GM21723 (cell line): ENCODE results near the gene MPRIP.
A peak's percentile ranks its signal among the peaks of the same experiment; 100 is the strongest.

ENCODE experiments used
- ATAC-seq: cut with Tn5 transposase; IDR thresholded peaks from one replicate; pipeline ENCODE4 v1.9.1; 2021; ENCODE audit warnings: mild to moderate bottlenecking, moderate library complexity; ENCODE audit not compliant: unreplicated experiment

MPRIP gene

DNA sequence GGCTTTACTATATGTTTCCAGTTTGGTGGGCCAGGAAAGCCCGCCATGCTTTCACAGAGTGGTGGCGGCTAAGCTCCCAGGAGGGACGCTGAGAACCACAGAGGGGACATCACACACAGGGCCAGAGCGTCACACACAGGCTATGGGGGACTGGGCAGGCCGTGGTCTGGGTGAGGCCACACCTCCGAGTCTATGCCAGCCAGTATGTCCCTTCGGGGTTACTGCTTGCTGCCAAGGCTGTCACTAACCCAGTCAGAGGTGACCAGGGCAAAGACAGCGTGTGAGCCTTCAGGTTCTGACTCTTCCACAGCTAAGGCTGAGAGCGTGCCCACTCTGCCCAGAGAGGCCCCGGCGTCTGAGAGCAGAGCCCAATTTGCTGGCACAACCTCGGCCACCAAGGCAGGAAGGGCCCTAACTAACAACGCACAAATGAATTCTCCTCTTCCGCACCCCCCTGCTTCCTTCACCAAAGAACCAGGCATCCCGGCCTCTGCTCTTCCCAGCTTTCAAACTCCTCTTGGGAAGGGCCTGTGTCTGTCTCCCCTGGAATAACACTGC lies 161.0 kb downstream of the MPRIP start:
- ATAC-seq = no peak

DNA sequence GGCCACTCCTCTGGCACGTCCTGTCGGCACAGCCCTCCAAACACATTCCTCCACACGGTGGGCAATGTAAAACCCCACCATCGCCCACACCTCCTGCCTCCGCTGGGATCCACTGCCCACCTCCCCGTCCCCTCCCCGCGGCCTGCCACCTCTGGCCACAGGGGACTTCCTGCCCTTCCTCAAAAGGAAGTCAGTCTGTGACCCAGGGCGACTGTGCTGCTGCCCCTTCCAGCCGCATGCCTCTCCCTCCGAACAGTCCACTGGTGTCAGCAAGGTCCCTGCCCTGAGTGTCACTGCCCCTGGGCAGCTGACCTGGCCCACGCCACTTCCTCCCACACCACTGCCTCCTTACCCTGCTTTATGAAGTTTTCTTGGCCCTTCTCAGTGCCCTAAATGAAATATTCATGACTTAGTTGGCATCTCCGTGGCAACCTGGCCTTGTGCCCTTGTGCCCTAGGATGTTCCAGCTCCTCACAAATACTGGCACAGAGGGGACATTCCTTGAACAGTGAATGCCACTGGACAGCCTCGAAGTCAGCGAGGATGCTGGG lies 161.9 kb downstream of the MPRIP start:
- ATAC-seq = no peak

DNA sequence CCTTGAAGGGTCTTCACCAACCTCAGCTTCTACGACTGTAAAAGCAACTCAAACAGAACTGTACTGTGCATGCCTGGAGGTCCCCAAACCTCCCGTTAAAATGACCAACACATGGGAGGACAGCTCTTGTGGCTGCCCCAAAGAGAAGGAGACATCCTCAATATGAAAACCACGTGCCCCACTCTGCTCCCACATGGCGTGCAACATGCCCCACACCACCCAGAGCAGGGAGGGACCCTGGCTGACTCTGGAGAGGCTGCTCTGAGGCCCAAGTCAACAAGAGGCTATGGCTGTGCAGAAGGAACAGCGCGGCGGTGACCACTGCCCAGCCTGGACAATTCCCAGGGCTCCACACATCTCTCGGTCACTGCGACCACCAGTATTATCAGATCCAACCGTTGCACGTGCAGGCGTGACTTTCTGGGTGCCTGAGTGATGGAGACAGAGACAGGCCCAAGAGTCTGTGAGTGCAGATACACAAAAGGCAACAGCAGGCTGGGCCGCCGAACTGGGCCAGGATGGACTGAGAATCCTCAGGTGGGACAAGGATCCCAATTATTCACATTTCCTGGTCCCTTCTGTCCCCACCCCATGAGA lies 162.5 kb downstream of the MPRIP start:
- ATAC-seq = no peak

DNA sequence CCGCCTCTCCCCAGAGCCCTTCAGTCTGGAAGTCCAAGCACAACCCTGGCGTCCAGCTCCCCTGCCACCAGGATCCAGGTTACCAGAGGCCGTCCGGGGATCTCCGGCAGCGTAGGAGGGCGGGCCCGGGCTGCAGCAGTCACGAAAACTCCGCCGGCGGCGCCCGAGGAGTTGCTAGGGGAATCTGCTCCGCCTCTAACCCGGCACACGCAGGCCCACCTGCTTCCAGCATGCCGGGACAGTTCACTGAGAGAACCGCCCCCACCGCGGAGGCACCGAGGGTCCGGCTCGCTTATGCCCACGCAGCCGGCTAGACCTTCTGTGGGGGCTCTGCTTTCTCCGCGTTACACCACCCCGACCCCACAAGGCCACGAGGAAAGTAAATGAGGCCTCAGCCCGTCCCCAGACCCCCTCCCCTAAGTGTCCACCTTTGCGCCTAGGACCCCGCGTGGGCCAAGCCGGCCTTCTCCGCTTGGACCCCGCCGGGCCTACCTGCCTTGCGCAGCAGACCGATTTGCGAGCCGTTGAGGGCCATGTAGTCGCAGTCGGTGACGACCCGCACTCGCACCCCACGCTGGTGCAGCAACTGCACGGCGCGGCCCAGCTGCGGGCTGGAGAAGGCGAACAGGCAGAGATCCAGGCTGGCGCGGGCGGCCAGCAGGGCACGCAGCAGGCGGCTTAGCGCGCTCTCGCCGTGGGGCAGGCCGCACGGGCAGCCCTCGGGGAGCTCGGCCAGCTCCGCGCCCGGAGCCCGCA lies 163.3 kb downstream of the MPRIP start:
- ATAC-seq = peak; percentile 28

DNA sequence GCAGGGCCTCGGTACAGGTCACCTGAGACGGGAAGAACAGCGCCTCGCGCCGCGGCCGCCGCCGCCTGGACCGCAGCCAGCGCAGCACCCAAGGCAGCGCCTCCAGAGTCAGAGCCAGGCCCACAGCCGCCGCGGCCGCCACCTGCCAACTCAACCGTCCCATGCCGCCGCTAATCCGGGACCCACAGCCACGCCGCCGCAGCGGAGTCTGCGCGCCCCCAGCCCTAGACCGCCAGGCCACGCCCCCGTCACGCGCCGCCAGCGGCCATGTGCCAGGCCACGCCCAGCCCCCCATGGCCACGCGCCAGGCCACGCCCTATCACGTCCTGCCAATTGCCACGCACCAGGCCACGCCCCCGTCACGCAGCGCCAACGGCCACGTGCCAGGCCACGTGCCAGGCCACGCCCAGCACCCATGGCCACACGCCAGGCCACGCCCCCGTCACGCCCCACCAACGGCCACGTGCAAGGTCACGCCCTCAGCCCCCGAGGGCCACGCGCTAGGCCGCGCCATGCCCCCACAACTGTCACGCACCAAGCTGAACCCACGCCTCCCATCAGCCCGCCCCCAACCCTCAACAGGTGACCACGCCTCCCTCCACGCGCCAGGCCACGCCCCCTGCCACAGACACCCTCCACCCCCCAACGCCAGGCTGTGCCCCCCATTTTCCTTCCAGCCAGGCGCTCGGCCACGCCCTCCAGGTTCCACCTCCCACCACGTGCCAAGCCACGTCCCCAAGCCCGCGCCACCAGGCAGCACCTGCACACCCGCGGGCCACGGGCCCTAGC lies 164.1 kb downstream of the MPRIP start, which contains the start of gene PLD6:
Gene PLD6 (minus strand): TSS at position 210 of the 789 bp plus-strand sequence. CDS start 47 bp downstream, at position 163.
- ATAC-seq = peak; percentile 62

DNA sequence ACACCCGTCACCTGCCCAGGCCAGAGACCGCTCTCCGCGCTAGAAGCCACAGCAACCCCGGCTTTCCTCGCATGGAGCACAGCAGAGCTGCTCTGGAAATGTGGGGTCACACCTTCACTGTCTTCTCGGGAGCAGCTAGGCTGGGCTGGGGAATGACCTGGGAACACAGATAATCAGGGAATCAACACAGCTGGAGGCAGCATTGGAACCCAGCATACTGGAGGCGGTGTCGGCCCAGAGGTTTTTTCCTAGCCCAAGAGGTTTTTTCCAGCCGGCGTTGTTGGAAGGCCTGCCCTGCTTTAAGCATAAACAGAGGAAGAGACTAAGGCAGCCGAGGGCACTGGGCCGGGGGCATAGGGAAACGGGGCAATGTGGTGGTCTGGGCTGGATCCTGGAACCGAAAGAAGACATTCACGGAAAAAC lies 164.7 kb downstream of the MPRIP start:
- no peak for ATAC-seq

DNA sequence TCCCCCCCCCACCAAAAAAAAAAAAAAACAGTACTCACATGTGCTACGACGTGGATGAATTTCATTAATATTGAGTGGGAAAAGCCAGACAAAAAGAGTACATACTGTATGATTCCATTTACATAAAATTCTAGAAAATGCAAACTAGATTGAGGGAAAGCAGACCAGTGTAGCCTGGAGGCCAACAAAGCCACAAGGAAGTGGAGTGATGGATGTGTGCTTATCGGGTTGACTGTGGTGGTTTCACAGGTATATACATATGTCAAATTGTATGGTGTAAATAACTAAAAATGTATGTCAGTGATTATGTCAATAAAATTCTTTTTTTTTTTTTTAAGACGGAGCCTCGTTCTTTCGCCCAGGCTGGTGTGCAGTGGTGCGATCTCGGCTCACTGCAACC lies 165.7 kb downstream of the MPRIP start:
- ATAC-seq = no peak

DNA sequence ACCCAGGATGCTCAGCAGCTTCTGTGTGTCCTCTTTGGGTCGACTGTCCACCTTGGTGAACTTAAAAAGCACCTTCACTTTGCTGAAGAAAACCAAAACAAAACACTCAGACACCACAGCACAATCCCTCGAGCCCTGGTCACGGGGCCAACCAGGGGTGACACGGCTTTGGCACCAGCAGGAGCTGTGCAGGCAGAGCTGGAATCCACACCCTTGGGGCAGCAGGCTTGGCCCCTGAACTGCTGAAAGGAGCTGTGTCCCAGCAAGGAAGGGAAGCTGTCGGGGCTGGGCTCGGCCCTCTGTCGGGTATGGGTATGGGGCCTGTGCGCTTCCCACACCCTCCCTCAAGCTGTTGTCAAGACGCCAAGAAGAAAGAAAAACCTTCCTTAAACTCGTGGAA lies 171.5 kb downstream of the MPRIP start:
- ATAC-seq = no peak

DNA sequence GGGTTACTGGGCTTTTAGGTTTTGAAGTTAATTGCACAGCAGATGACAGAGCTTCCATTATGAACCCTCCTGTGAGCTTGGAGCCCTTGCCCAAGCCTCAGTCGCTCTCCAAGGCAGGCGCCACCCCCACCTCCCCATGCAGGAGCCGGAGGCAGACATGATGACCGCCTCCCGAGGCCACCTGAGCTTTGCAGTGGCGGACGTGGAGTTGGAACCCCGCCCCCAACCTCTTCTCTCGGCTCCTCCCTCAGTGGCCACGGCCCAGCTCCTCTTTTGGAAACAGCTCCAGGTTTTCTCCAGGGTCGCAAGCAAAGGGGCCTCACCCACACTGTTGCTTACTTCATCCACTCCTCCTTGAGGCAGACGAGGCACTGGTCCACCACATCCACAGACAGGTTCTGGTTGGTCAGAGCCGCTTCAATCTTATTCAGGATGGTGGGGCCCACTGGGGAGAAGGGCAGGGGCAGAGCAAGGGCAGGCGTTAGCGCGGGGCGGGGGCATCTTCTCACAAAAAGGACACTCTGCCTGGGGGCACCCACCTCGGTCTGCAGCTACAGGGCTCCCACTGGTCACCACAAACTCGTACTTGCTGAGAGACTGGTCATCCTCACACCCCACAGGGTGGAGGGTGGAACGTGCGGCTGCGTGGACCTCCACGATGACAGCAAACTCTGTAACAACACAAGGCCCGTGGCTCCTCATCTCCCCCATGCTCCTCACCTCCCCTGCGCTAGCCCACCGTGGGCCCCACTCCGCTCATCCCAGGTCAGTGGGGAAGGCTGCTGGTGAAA lies 172.6 kb downstream of the MPRIP start:
- ATAC-seq = no peak

DNA sequence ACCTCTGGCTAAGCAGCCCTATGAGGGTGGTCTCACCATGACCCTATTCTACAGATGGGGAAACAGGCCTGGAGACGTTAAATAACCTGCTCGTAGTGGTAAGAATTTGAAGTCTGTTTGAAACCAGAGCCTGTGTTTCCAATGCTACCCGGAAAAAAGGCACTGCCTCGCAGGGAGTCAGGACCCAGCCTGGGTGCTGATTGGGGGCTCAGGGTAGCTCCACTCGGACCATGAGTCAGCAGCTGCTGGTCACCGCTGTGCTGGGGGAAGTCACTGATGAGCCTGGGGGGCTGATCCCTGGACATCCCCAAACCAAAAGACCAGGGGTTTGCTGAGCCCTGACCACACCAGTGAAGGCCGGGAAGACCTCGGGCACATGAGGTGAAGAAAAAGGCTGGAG lies 173.3 kb downstream of the MPRIP start:
- ATAC-seq = no peak

DNA sequence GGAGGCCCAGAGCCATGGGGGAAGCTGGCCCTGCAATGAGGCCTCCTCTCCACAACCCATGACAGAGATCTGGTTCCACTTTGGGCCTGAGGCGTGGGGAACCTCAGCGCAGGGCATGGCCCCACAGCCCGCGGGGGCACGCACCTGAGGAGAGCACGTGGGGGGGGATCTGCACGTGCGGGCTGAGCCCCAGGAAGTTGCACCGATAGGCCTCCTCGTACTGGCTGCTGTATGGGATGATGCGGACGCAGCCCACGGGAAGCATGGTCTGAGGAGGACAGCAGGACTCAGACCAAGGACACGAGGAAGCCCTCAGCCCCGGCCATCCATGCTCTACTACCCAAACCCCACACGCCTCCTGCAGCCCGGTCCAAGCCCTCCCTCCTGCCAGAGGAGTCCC lies 174.0 kb downstream of the MPRIP start:
- no peak for ATAC-seq

DNA sequence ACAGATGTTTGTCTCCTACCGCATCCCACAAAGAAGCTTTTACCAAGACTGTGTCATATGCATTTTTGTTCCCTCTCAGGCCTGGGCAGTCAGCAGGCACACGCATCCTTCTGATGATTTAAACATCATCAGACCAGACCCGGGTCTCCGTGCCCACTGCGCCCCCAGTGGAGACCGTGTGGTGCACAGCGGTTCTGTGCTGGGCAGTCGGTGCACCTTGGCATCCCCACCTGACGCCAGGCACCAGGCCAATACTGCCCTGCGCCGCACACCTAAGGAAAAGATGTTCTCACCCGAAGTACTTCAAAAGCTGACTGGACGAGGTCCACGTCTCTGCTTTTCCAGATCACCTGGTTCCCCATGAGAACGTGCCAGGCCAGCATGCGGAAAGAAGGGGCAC lies 174.5 kb downstream of the MPRIP start:
- no peak for ATAC-seq

DNA sequence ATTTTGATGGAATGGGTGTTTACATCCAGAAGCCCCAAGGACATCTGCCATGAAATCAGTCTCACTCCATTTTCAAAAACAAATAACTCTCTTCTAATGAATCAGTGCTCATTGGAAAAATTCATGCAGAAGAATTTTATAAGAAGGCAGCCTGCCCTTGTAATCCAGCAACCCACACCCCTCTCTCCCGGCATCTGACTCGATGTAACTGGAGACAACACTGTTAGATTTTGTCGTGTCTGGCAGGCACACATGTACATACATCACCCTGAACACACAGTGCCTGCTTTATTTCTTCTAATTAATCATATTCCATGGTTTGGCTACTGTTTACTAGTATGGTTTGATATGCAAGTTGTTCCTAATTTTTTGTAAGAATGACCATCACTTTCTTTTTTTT lies 175.7 kb downstream of the MPRIP start:
- no peak for ATAC-seq

DNA sequence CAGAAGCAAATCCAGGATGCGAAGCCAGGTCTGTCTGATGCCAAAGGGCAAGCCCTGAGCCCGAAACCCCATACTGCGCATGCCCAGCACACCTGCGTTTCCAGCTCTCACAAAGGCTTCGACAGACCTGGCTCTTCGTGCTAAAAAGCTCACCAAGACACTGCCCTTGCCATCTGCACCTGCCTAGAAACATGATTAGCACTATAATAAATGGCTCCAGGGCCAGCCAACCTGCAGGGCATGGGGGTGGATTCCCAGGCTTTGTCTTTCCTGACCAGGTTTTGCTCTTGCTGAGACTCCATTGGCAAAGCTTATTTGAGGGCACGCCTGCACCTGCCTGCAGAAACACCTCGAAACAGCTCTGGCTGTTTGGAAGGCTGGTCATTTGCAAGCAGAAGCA lies 178.3 kb downstream of the MPRIP start:
- no peak for ATAC-seq

DNA sequence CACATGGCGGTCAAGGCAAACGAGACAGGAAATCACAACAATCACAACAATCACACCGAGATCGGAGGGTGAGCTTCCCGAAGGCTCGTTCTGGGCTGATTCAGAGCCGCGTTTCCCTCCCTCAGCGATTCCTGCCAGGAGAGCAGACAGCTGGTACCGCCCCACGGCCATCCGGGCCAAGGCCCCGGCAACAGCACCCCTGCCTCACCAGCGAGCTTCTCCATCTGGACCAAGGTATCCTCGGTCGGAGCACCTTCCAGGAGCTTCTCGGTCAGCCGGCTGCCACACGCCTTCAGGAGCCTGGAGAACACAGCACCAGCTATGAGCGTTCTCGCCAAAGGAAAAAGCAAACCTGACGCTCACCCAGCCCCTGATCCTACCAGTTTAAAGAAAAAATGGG lies 179.1 kb downstream of the MPRIP start:
- ATAC-seq = no peak

DNA sequence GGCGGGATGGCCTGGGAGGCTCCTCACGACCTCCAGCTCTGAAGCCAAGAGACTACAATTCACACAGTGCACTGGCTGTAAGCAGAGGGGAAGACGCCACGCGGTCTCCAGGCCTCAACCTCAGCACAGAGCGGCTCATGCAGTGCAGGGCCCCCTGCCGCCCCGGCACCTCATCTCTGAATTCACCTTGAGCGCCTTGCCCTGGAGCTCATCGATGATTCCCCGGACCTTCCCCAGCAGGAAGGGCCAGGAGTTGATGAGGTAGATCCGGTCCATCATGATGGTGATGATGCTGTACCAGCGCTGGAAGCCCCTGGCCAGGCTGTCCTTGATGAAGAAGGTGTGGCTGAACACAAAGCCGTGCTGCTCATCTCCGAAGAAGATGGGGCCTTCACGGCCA lies 181.5 kb downstream of the MPRIP start:
- ATAC-seq = no peak

DNA sequence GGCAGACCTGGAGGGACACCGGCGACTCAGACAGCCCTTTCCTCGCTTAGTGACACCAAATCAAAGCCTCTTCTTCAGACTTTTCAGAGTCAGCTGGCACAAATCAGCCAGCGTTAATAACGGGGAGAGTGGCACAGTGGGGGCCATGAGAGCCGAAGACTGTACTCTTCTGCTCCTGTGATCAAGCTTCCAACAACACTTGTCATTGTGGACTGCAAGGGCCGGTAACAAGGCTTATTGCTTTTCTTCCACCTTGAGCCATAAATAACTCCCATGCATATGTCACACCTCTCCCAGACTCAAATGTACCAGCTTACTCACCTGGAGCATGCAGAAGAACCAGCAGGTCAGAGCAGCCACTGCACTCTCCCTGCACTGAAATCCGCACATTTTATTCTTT lies 181.9 kb downstream of the MPRIP start:
- no peak for ATAC-seq

DNA sequence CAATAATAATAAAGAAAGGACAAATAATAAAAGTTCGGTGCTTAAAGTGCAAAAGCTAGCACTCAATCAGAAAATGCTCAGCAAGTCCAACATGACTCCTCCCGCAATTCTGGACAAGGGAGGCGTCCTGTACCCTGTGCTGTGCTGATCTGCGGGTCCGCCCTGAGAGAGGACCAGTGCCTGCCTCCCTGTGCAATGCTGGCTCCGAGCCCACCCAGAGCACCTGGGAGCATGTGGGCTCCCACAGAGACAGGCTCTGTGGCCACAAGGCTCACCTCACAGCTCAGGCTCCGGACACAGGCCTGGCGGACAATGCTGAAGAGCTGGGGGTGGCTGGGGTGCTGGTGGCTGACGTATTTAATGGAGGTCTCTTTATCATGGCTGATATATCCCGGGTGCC lies 183.6 kb downstream of the MPRIP start:
- no peak for ATAC-seq

DNA sequence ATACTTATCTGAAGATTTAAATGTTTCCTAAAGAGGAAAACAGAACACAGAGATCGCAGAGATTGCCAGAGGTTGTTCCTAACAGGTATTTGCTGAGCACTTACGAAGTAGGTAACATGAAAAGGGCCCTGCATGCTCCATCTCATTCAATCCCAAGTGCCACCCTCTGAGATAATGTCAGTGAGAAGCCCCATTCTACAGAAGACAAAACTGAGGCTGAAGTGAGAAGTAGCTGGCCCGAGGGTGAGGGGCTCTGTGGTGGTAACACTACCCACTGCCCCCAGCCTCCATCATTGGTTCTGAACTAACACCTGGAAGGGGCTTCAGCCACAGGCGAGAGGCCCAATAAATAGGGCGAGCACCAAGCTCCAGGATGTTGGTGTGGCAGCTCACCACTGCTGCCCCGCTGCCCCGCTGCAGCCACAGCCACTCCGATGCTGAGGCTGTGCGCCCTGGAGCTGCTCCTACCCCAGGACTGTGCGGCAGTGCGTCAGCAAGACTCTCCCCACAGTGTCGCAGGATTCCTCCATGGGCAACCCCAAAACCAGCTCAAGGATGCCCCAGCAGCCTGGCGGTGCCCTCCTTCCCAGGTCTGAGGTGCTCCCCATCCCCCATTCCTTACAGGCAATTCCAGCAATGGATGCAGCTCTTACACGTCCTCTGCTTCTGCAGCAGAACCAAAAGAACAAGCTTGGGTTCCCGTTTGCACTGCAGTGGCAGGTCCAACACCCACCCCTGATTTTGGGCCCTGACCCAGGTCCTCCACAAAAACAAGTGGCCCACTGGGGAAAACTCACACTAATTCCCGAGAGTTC lies 184.4 kb downstream of the MPRIP start:
- no peak for ATAC-seq
